ENCODE data around the gene TRIM4. TPM values are rescaled to one million over a fixed set of nuclear protein-coding genes. Genes with fewer than 3 reads are reported as not detected.

TRIM4 gene
- total and polyA plus RNA-seq, 2 experiments from 2014 or later: 5.5 to 13.7 TPM

- Mint-ChIP-seq H3K36me3 (ENCODE audit: low read depth) (no peaks in the 10 kb centered on the region), H3K4me1 (peaks cover 2% of the 10 kb centered on the region; the same call in 1 of the 3 replicates), H3K27me3 (ENCODE audit: insufficient read depth, low read depth, poor library complexity) (peaks cover 2% of the 10 kb centered on the region), H3K27ac (no peak overlapping the region), H3K9me3 (no peaks in the 10 kb centered on the region), H3K4me3 (no peak overlapping the region)
- Histone ChIP-seq H4K20me1 (replicated peaks; ENCODE audit: insufficient read depth) (no peaks in the 10 kb centered on the region), H3K9me2 (ENCODE audit: insufficient read depth) (peaks cover 3% of the 10 kb centered on the region; the same call in 1 of the 2 replicates), H3K36me3 (ENCODE audit: insufficient read depth) (no peaks in the 10 kb centered on the region), H3K4me1 (ENCODE audit: insufficient read depth) (no peaks in the 10 kb centered on the region), H3F3A (replicated peaks; ENCODE audit: low read depth) (no peaks in the 10 kb centered on the region), H2AFZ (no peak overlapping the region), H3K27ac (ENCODE audit: low read depth) (no peak overlapping the region), H3K27me3 (ENCODE audit: insufficient read depth) (no peaks in the 10 kb centered on the region), H3K4me2 (no peak overlapping the region), H3K4me3 (no peak overlapping the region), H3K79me2 (replicated peaks; ENCODE audit: insufficient read depth) (no peaks in the 10 kb centered on the region)
- TF ChIP-seq CREB1 (CRISPR knock-in tag; IDR thresholded peaks at IDR 0.05; ENCODE audit: low read depth) (no peak), JUNB (IDR thresholded peaks at IDR 0.05; ENCODE audit: unreplicated experiment) (no peak), EZH2 (IDR thresholded peaks at IDR 0.05; ENCODE audit: low read depth, unreplicated experiment) (no peak), NANOG (IDR thresholded peaks at IDR 0.05; ENCODE audit: borderline replicate concordance) (no peak), ZNF462 (CRISPR knock-in tag; IDR thresholded peaks at IDR 0.05) (no peak)
- ATAC-seq (no peak), DNase-seq (ENCODE audit: low spot score) (no peak)
These were observed 64.1 kb downstream of the TRIM4 start for GRCh38 chr7:99855236-99855635.

GRCh38 chr7:99848420-99849216 is 70.7 kb downstream of the TRIM4 start:
- Histone ChIP-seq H3K9me2 (ENCODE audit: insufficient read depth) (no peaks in the 10 kb centered on the region), H3K4me1 (ENCODE audit: insufficient read depth) (peaks cover 4% of the 10 kb centered on the region; the same call in 1 of the 2 replicates), H3K4me2 (no peak overlapping the region), H3K79me2 (replicated peaks; ENCODE audit: insufficient read depth) (no peaks in the 10 kb centered on the region), H2AFZ (no peak overlapping the region), H3F3A (replicated peaks; ENCODE audit: low read depth) (no peaks in the 10 kb centered on the region), H3K36me3 (ENCODE audit: insufficient read depth) (no peaks in the 10 kb centered on the region), H3K27me3 (ENCODE audit: insufficient read depth) (no peaks in the 10 kb centered on the region), H3K27ac (ENCODE audit: low read depth) (no peak overlapping the region), H3K4me3 (no peak overlapping the region), H4K20me1 (replicated peaks; ENCODE audit: insufficient read depth) (no peaks in the 10 kb centered on the region)
- no peak for ATAC-seq
- Mint-ChIP-seq H3K36me3 (ENCODE audit: low read depth) (no peaks in the 10 kb centered on the region), H3K27me3 (ENCODE audit: insufficient read depth, low read depth, poor library complexity) (peaks cover 4% of the 10 kb centered on the region), H3K9me3 (no peaks in the 10 kb centered on the region), H3K27ac (no peak overlapping the region), H3K4me3 (no peak overlapping the region), H3K4me1 (peaks cover 3% of the 10 kb centered on the region)
- no peak for DNase-seq (ENCODE audit: low spot score)
- TF ChIP-seq ZNF331 (CRISPR knock-in tag; IDR thresholded peaks at IDR 0.05; ENCODE audit: low read depth) (no peak), ETS1 (IDR thresholded peaks at IDR 0.05) (no peak), POLR2AphosphoS5 (IDR thresholded peaks at IDR 0.05; ENCODE audit: low read depth) (no peak), STAT1 (IDR thresholded peaks at IDR 0.05; ENCODE audit: unreplicated experiment) (no peak), CTCF (conservative IDR thresholded peaks at IDR 0.05; ENCODE audit: low read depth in 2 of 2) (no peak), NANOG (IDR thresholded peaks at IDR 0.05; ENCODE audit: borderline replicate concordance) (no peak), JUNB (IDR thresholded peaks at IDR 0.05; ENCODE audit: unreplicated experiment) (no peak)
